Body of pancreas (tissue), 4 donors: Measurements from ENCODE around the gene ABCC6.

Source experiments
- POLR2A ChIP-seq, 3 donors: fragments of 450-650 bp; IDR thresholded peaks; one replicate each; pipeline ENCODE4 v1.6.1; 2016; ENCODE audit warnings: antibody characterized with exemption in 3 of 3, mild to moderate bottlenecking in 2 of 3
- TF ChIP-seq, protein P1 (sequence below), 7 experiments: fragments of 450-650 bp in 4 of 7; fragments of 200-600 bp in 3 of 7; sonication (generic) in 3 of 7; IDR thresholded peaks; one replicate each; pipeline ENCODE4 v1.5.1; 2016 to 2019; ENCODE audit warnings: antibody characterized with exemption in 7 of 7

DNA sequence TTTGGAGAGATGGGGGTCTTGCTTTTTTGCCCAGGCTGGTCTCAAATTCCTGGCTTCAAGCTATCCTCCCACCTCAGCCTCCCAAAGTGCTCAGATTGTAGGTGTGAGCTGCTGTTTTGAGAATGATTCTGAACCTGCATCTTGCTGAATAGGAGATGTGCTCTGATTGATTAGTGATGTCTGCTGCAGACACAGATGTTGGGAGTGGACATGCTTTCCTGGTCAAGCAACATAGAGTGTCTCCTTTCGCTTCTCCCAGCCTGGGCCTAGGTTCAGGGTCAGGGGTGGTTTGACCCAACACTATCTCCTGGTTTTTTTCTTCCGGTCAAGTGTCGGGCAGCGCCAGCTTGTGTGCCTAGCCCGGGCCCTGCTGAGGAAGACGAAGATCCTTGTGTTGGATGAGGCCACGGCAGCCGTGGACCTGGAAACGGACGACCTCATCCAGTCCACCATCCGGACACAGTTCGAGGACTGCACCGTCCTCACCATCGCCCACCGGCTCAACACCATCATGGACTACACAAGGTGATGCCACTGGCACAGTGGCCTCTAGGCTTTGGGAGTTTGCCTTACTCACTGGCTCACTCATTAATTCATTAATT is 85.2 kb downstream of the ABCC6 start:
- TF ChIP-seq, protein P1, sequence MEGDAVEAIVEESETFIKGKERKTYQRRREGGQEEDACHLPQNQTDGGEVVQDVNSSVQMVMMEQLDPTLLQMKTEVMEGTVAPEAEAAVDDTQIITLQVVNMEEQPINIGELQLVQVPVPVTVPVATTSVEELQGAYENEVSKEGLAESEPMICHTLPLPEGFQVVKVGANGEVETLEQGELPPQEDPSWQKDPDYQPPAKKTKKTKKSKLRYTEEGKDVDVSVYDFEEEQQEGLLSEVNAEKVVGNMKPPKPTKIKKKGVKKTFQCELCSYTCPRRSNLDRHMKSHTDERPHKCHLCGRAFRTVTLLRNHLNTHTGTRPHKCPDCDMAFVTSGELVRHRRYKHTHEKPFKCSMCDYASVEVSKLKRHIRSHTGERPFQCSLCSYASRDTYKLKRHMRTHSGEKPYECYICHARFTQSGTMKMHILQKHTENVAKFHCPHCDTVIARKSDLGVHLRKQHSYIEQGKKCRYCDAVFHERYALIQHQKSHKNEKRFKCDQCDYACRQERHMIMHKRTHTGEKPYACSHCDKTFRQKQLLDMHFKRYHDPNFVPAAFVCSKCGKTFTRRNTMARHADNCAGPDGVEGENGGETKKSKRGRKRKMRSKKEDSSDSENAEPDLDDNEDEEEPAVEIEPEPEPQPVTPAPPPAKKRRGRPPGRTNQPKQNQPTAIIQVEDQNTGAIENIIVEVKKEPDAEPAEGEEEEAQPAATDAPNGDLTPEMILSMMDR (IDR thresholded peaks at IDR 0.05), result no peak
- no peak for TF ChIP-seq POLR2A (IDR thresholded peaks at IDR 0.05)
